ENCODE measurements around the gene CNDP1. TPM values are rescaled to one million over a fixed set of nuclear protein-coding genes. Genes with fewer than 3 reads are reported as not detected.

Gene CNDP1
- polyA plus RNA-seq, 3 donors: not detected

- H3K9me3 Mint-ChIP-seq: no peaks in the 10 kb centered on the region
- H3K4me1 Mint-ChIP-seq: no peaks in the 10 kb centered on the region
- peaks cover 50% of the 10 kb centered on the region for H4K20me1 ChIP-seq (ENCODE audit: insufficient read depth, low read length)
- H3K27ac Mint-ChIP-seq: peak overlapping the region in 2 of 7 donors; percentile 22 to 62
- peaks cover 4% of the 10 kb centered on the region for H3K79me2 ChIP-seq (ENCODE audit: insufficient read depth, low read length)
- H3K4me2 ChIP-seq (replicated peaks; ENCODE audit: extremely low read depth, low read length, poor library complexity, severe bottlenecking): no peak overlapping the region
- H3K9ac ChIP-seq (ENCODE audit: insufficient read depth, low read length, poor library complexity, severe bottlenecking): no peak overlapping the region
- intact Hi-C loops (cut with micrococcal nuclease): no loop called here
- H3K27ac ChIP-seq (ENCODE audit: low read depth in 1 of 2, low read length in 2 of 2): no peak overlapping the region
- H3K4me3 Mint-ChIP-seq: no peak overlapping the region
- H3K4me1 ChIP-seq (ENCODE audit: control insufficient read depth in 1 of 2, insufficient read depth in 2 of 2, low read length in 2 of 2): no peaks in the 10 kb centered on the region
- H3K36me3 Mint-ChIP-seq: peaks cover 90 to 97% of the 10 kb centered on the region in 2 donors
- no peak overlapping the region for H2AFZ ChIP-seq (ENCODE audit: insufficient read depth, low read depth, low read length, poor library complexity, severe bottlenecking)
- no peaks in the 10 kb centered on the region for H3K27me3 ChIP-seq (ENCODE audit: control insufficient read depth in 2 of 2, insufficient read depth in 2 of 2, low read length in 2 of 2)
- no peak overlapping the region for H3K4me3 ChIP-seq (replicated peaks in 1 of 3; ENCODE audit: low read depth in 2 of 3, low read length in 3 of 3)
- no peaks in the 10 kb centered on the region for H3K9me3 ChIP-seq (replicated peaks in 1 of 2; ENCODE audit: control insufficient read depth in 1 of 2, insufficient read depth in 1 of 2, low read length in 2 of 2)
- TF ChIP-seq, protein P1, sequence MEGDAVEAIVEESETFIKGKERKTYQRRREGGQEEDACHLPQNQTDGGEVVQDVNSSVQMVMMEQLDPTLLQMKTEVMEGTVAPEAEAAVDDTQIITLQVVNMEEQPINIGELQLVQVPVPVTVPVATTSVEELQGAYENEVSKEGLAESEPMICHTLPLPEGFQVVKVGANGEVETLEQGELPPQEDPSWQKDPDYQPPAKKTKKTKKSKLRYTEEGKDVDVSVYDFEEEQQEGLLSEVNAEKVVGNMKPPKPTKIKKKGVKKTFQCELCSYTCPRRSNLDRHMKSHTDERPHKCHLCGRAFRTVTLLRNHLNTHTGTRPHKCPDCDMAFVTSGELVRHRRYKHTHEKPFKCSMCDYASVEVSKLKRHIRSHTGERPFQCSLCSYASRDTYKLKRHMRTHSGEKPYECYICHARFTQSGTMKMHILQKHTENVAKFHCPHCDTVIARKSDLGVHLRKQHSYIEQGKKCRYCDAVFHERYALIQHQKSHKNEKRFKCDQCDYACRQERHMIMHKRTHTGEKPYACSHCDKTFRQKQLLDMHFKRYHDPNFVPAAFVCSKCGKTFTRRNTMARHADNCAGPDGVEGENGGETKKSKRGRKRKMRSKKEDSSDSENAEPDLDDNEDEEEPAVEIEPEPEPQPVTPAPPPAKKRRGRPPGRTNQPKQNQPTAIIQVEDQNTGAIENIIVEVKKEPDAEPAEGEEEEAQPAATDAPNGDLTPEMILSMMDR (IDR thresholded peaks at IDR 0.05): no peak
- no peak for DNase-seq
- H3K27me3 Mint-ChIP-seq (ENCODE audit: low read depth in 3 of 3): no peaks in the 10 kb centered on the region
- H3K36me3 ChIP-seq (replicated peaks in 1 of 2; ENCODE audit: control insufficient read depth in 1 of 2, insufficient read depth in 2 of 2, low read length in 2 of 2): peaks cover 94 to 100% of the 10 kb centered on the region in 2 donors
- 96% methylated on average over 27 of the region's 35 CpGs for WGBS (ENCODE audit: insufficient coverage)
These were observed 17.7 kb upstream of the CNDP1 start for GRCh38 chr18:74516271-74517235.

GRCh38 chr18:74517236-74517630, 17.1 kb upstream of the CNDP1 start:
- H3K36me3 Mint-ChIP-seq: peaks cover 90 to 97% of the 10 kb centered on the region in 2 donors
- H3K4me1 Mint-ChIP-seq: no peaks in the 10 kb centered on the region
- H3K9me3 Mint-ChIP-seq: no peaks in the 10 kb centered on the region
- H3K4me1 ChIP-seq (ENCODE audit: control insufficient read depth in 1 of 2, insufficient read depth in 2 of 2, low read length in 2 of 2): no peaks in the 10 kb centered on the region
- no peak overlapping the region for H2AFZ ChIP-seq (ENCODE audit: insufficient read depth, low read depth, low read length, poor library complexity, severe bottlenecking)
- peaks cover 45% of the 10 kb centered on the region for H4K20me1 ChIP-seq (ENCODE audit: insufficient read depth, low read length)
- H3K9me3 ChIP-seq (replicated peaks in 1 of 2; ENCODE audit: control insufficient read depth in 1 of 2, insufficient read depth in 1 of 2, low read length in 2 of 2): no peaks in the 10 kb centered on the region
- DNase-seq: no peak
- no peaks in the 10 kb centered on the region for H3K27me3 ChIP-seq (ENCODE audit: control insufficient read depth in 2 of 2, insufficient read depth in 2 of 2, low read length in 2 of 2)
- WGBS (ENCODE audit: insufficient coverage): 94% methylated on average over 14 of the region's 15 CpGs
- H3K4me3 ChIP-seq (replicated peaks in 1 of 3; ENCODE audit: low read depth in 2 of 3, low read length in 3 of 3): no peak overlapping the region
- no peak overlapping the region for H3K4me3 Mint-ChIP-seq
- H3K4me2 ChIP-seq (replicated peaks; ENCODE audit: extremely low read depth, low read length, poor library complexity, severe bottlenecking): no peak overlapping the region
- H3K27ac ChIP-seq (ENCODE audit: low read depth in 1 of 2, low read length in 2 of 2): no peak overlapping the region
- intact Hi-C loops (cut with micrococcal nuclease): no loop called here
- no peak overlapping the region for H3K9ac ChIP-seq (ENCODE audit: insufficient read depth, low read length, poor library complexity, severe bottlenecking)
- H3K36me3 ChIP-seq (replicated peaks in 1 of 2; ENCODE audit: control insufficient read depth in 1 of 2, insufficient read depth in 2 of 2, low read length in 2 of 2): peaks cover 93 to 98% of the 10 kb centered on the region in 2 donors
- no peaks in the 10 kb centered on the region for H3K27me3 Mint-ChIP-seq (ENCODE audit: low read depth in 3 of 3)
- H3K27ac Mint-ChIP-seq: peak overlapping the region in 1 of 7 donors; percentile 27
- TF ChIP-seq, protein P1 (IDR thresholded peaks at IDR 0.05): no peak
- H3K79me2 ChIP-seq (ENCODE audit: insufficient read depth, low read length): peaks cover 4% of the 10 kb centered on the region
